Measurements from ENCODE around the gene LSM7.
A peak's percentile ranks its signal among the peaks of the same experiment; 100 is the strongest.
"Not testable (repeated sequence)": the region's sequence is repeated elsewhere in the genome, so short reads cannot be mapped to it uniquely, and the experiment has no call there.

Gene LSM7

GRCh38 chr19:2291185-2291751, 37.1 kb downstream of the LSM7 start:
- DNase-seq: no peak

DNA sequence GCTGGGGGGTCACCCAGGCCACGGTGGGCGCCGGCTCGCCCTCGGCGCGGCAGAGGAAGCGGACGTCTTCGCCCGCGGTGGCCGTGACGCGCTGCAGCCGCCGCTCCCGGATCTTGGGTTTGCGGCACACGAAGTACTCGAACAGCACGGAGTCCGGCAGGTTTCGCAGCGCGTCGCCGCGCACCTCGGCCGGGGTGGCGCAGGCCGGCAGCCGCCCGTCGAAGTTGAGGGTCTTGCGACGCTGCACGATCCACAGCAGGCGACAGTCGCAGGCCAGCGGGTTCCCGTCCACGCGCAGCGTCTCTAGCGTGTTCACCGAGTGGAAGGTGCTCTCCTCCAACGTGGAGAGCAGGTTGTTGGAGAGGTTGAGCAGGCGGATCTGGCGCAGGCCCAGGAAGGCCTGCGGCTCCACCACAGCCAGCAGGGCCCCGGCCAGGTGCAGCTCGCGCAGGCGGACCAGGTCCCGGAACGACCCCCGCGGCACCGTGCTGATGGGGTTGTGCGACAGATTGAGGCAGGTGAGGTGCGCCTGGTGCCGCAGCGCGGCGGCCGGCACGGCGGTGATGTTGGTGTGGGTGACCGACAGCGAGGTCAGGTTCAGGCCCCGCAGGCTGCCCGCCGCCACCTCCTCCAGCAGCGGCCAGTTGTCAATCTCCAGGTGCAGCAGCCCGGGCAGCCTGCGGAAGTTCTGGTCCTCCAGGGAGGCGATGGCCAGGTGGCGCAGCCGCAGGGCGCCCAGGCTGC, 37.8 kb downstream of the LSM7 start:
- DNase-seq: no peak

- peak; percentile 55 for DNase-seq
Observed at GRCh38 chr19:2289714-2290435, 38.5 kb downstream of the LSM7 start.

DNA sequence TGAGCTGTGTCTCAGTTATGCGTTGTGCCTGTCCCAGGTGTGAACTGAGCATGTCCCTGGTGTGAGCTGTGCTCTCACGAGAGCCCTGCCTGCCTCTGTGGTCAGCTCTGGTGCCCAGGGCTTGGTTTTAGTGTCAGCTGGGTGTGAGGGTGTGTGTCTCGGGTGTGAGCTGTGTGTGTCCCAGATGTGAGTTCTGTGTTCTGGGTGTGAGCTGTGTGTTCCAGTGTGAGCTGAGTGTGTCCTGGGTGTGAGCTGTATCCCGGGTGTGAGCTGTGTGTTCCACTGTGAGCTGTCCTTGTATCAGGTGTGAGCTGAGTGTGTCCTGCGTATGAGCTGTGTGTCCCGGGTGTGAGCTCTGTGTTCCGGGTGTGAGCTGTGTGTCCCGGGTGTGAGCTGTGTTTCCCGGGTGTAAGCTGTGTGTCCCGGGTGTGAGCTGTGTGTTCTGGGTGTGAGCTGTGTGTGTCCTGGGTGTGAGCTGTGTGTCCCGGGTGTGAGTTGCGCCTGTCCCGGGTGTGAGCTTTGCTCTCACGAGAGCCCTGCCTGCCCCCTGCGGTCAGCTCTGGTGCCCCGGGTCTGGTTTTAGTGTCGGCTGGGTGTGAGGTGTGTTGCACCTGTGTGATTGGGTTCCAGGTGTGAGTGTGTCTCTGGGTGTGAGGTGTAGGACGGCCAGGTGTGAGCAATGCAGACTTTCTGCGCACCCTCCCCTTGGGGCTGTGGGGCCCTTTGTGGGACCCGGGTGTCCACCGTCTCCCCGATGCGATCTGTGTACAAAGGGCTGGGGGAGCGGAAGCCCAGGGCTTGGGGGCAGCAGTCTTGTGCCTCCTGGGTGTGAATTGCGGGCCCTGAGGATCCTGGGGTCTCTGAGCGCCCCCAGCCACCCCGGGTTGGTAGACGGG, 39.3 kb downstream of the LSM7 start:
- DNase-seq: no peak

DNA sequence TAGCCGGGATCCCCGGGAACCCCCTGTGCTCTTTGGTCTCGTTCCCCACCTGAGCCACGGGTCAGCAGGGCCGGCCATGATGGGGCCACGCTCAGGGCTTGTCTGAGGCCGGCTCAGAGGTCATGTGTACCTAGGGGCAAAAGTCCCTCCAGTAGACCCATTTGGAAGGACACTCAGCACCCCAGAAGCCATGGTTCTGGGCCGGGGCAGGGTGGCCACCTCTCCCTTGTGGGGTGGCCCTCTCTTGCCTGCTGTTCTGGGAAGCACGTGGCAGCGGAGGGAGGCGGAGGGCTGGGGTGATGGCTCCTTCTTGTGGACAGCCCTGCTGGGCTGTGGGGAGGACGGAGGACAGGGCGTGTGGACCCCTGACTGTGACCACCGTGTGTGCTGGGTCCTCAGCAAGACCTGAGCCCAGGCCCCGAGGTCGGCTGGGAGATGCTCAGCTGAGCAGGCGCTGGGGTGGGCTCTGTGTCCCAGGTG, 40.0 kb downstream of the LSM7 start:
- DNase-seq: no peak

DNA sequence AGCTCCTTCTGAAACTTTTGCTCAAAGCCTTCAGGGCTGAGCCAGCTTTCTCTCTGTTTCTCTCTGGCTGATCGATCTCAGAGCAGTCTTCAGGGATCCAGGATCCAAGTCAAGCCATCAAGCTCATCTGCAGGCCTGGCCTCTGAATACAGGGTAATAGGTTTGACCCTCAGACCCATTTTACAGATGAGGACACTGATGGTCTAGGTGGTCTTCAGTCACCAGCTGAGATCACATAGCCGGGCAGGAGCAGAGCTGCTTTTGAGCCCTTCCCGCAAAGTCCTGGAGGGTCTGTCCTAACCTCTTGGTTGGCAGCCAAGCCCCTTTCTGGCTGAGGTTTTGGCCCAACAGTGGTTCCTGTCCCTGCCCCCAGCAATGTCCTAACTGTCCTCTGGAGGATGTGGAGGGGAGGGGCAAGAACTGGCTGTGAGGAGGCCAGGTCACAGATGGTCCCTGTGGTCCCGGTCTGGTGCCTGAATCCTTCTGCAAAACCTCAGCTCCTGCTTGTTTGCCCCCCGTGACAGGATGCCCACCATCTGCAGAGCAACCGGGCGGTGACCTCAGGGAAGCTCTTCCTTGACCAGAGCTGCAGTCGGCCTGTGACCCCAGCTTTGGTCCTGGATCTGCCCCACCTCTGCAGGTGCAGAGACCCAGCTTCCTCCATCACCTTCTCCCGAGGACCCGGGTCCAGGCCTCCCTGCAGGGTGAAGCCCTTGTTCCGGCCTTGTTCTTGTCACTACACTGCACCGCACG, 40.6 kb downstream of the LSM7 start:
- DNase-seq: no peak

DNA sequence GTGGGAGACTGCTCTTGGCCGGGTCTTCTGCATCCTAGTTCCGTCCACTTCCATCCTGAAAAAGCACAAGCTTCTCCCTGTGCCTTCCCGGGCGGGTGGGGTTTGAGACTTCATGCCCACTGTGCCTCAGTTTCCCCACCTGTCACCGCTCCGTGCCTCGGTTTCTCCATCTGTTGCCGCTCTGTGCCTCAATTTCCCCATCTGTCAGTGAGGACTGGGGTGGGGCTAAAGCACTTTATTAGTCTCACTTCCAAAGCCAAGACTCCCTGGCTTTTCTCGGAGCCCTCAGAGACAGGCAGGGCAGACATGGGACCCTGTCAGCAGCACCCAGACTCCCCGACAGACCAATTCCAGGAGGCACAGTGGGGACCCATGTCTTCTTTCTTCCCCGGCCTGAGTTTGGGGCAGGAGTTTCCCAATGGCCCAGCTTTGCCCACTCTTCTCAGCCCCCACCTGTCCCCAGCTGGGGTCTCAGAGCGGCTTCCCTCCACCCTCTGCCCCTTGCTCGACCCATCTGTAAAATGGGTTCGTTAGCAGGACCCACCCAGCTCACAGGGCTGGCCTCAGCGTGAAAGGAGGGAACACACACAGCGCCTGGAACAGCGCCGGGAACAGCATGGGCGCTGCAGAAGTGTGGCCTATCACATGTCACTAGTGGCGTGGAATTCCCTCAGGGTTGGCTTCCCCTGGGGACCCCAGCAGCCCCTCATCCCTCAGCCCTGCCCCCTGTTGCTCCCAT, 41.8 kb downstream of the LSM7 start:
- no peak for DNase-seq

DNA sequence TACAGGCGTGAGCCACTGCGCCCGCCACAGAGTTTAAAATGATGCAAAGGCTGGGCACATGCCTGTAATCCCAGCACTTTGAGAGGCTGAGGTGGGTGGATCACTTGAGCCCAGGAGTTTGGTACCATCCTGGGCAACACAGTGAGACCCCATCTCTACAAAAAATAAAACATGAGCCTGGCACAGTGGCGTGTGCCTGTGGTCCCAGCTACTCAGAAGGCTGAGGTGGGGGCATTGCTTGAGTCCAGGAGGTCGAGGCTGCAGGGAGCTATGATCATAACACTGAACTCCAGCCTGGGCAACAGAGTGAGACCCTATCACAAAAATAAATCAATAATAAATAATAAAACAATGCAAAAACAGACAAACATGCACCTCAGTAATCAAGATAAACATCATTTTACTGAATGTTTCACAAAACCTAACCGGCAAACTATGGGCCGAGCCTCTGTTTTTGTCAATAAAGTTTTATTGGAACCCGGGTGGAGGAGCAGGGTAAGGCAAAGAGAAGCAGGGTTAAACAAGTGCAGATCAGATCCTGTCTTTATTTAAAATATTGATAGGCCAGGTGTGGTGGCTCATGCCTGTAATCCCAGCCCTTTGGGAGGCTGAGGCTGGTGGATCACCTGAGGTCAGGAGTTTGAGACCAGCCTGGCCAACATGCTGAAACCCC, 44.4 kb downstream of the LSM7 start:
- no peak for DNase-seq

- no peak for DNase-seq
Observed at GRCh38 chr19:2282862-2283237, 45.5 kb downstream of the LSM7 start.

GRCh38 chr19:2282062-2282861, 46.1 kb downstream of the LSM7 start, which contains the start of gene PEAK3:
Gene PEAK3, minus strand, starts transcription at chr19:2282175. Its CDS starts 1,244 bp downstream, at chr19:2280931.
- DNase-seq: peak; percentile 31

GRCh38 chr19:2281265-2282061, 46.9 kb downstream of the LSM7 start:
- not testable (repeated sequence) for DNase-seq

- DNase-seq: no peak
Observed at GRCh38 chr19:2280633-2281264, 47.6 kb downstream of the LSM7 start.

- DNase-seq: no peak
Observed at GRCh38 chr19:2278459-2279158, 49.8 kb downstream of the LSM7 start.

- no peak for DNase-seq
Observed at GRCh38 chr19:2277138-2277537, 51.2 kb downstream of the LSM7 start.

DNA sequence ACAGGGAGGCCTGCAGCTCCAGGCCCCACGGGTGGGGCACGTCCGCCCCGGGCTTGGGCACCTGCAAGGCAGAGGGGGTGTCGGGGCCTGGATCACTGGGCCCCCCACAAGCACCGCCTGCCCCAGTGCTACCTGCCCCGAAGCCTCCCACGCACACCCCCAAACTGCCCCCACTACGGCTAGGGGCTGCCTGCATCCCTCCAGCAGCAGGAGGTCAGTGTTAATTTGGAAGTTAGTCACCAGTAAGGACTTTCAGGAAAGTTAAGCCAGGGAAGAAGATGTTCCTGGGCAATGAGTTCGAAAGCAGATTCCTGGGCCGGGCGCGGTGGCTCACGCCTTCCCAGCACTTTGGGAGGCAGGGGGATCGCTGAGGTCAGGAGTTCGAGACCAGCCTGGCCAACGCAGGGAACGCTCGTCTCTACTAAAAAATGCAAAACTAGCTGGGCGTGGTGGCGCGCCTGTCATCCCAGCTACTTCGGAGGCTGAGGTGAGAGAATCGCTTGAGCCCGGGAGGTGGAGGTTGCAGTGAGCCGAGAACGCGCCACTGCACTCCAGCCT, 51.9 kb downstream of the LSM7 start:
- no peak for DNase-seq

GRCh38 chr19:2275588-2276428, 52.6 kb downstream of the LSM7 start:
- no peak for DNase-seq
